GM12891 (cell line): ENCODE measurements around the gene ARL8B. TPM values are rescaled to one million over a fixed set of nuclear protein-coding genes. Genes with fewer than 3 reads are reported as not detected.
"Not testable (repeated sequence)": the region's sequence is repeated elsewhere in the genome, so short reads cannot be mapped to it uniquely, and the experiment has no call there.

ENCODE experiments used
- DNase-seq: peaks from one replicate; pipeline ENCODE4 v3.0.0; 2011; ENCODE audit warnings: low spot score; ENCODE audit not compliant: insufficient read length
- FAIRE-seq: peaks from 2 replicates; lab custom pipeline; 2011; peaks lifted over from hg19 to GRCh38; lab: Jason Lieb, UNC
- PAX5 ChIP-seq: IDR thresholded peaks from 2 replicates; pipeline ENCODE4 v1.6.1; 2011; ENCODE audit warnings: low read length, moderate library complexity, mild to moderate bottlenecking; ENCODE audit not compliant: insufficient read depth, severe bottlenecking
- POLR2A ChIP-seq: IDR thresholded peaks from 2 replicates; pipeline ENCODE4 v1.6.1; 2011; ENCODE audit warnings: low read depth, low read length, control low read depth
- POLR2AphosphoS5 ChIP-seq: IDR thresholded peaks from 2 replicates; pipeline ENCODE4 v1.6.1; 2011; ENCODE audit warnings: low read depth, low read length, control low read depth
- POU2F2 ChIP-seq: IDR thresholded peaks from 2 replicates; pipeline ENCODE4 v1.6.1; 2011; ENCODE audit warnings: low read depth, mild to moderate bottlenecking, control low read depth, low read length, moderate library complexity
- SPI1 ChIP-seq: IDR thresholded peaks from 2 replicates; pipeline ENCODE4 v1.6.1; 2011; ENCODE audit warnings: low read depth, low read length, control low read depth
- TAF1 ChIP-seq: IDR thresholded peaks from 2 replicates; pipeline ENCODE4 v1.6.1; 2011; ENCODE audit warnings: low read depth, low read length, control low read depth
- polyA plus RNA-seq: library from polyadenylated mRNA; unstranded; fragments of >200 nt; gene quantifications from one replicate; pipeline ENCODE4 v1.2.1, GENCODE V29; 2012; ENCODE audit warnings: low read depth, missing spikeins, inconsistent platforms; ENCODE audit not compliant: missing spikeins

The ARL8B gene
- 33.2 TPM for polyA plus RNA-seq

GRCh38 chr3:5122030-5122740 lies at the start of gene ARL8B:
Gene ARL8B, plus strand, starts transcription at chr3:5122292. Its CDS starts 174 bp downstream, at chr3:5122466.
- peak; percentile 95 for TF ChIP-seq POLR2AphosphoS5
- no peak for TF ChIP-seq SPI1
- TF ChIP-seq POLR2A = peak; percentile 93
- TF ChIP-seq TAF1 = peak; percentile 91
- peak; percentile 72 for TF ChIP-seq PAX5
- TF ChIP-seq POU2F2 = peak; percentile 77
- FAIRE-seq (peak; percentile 95), DNase-seq (peak; percentile 88)

- no peak for FAIRE-seq
- no peak for DNase-seq
- TF ChIP-seq POU2F2 (no peak), SPI1 (no peak), TAF1 (no peak), PAX5 (no peak), POLR2AphosphoS5 (no peak), POLR2A (no peak)
Measured at GRCh38 chr3:5073374-5074085, 48.6 kb upstream of the ARL8B start.

- TF ChIP-seq SPI1 = no peak
- TF ChIP-seq TAF1 = no peak
- TF ChIP-seq POU2F2 = no peak
- TF ChIP-seq PAX5 = no peak
- TF ChIP-seq POLR2A = no peak
- TF ChIP-seq POLR2AphosphoS5 = no peak
- no peak for FAIRE-seq
- no peak for DNase-seq
Measured at GRCh38 chr3:5078151-5078550, 43.9 kb upstream of the ARL8B start.

- DNase-seq = no peak
- TF ChIP-seq TAF1 = no peak
- FAIRE-seq = no peak
Measured at GRCh38 chr3:5079761-5080160, 42.3 kb upstream of the ARL8B start.

- no peak for DNase-seq
- no peak for TF ChIP-seq SPI1
- no peak for FAIRE-seq
Measured at GRCh38 chr3:5080779-5081550, 41.1 kb upstream of the ARL8B start.

- not testable (repeated sequence) for DNase-seq, FAIRE-seq
Measured at GRCh38 chr3:5081973-5082788, 39.9 kb upstream of the ARL8B start.

GRCh38 chr3:5082789-5083115 lies 39.3 kb upstream of the ARL8B start:
- no peak for FAIRE-seq
- TF ChIP-seq POLR2AphosphoS5 (no peak), PAX5 (no peak), POU2F2 (no peak), POLR2A (no peak), TAF1 (no peak), SPI1 (no peak)
- DNase-seq = no peak

- FAIRE-seq = no peak
- TF ChIP-seq POLR2AphosphoS5 (no peak), POLR2A (no peak), SPI1 (no peak), TAF1 (no peak), PAX5 (no peak), POU2F2 (no peak)
- no peak for DNase-seq
Measured at GRCh38 chr3:5084224-5084623, 37.9 kb upstream of the ARL8B start.

GRCh38 chr3:5086708-5087107 lies 35.4 kb upstream of the ARL8B start:
- DNase-seq (no peak), FAIRE-seq (no peak)
- no peak for TF ChIP-seq POLR2AphosphoS5
- no peak for TF ChIP-seq POU2F2
- no peak for TF ChIP-seq SPI1
- TF ChIP-seq TAF1 = no peak
- no peak for TF ChIP-seq PAX5

GRCh38 chr3:5087209-5087608 lies 34.9 kb upstream of the ARL8B start:
- DNase-seq (no peak), FAIRE-seq (no peak)
- TF ChIP-seq SPI1 (no peak), POLR2A (no peak), POLR2AphosphoS5 (no peak), TAF1 (no peak), POU2F2 (no peak), PAX5 (no peak)
